ENCODE measurements around the gene RANBP17.
"Not testable (repeated sequence)": the region's sequence is repeated elsewhere in the genome, so short reads cannot be mapped to it uniquely, and the experiment has no call there.

The RANBP17 gene

DNA sequence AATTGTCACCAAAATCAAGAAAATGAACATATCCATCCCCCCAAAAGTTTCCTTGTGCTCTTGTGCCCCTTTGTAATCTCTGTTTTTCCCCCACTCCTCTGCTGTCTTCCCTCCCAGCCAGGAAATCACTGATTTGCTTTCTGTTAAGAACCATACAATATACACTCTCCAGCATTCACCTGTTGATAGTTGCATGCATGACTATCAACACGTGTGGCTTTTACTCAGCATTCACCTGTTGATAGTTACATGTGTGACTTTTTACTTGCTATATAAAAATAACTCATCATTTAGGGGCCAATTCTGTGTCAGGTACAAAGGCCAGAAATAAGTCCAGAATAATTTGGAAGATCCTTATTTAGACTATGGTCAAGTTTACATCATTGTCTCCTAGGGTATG, 6.0 kb downstream of the RANBP17 start:
- no peak for DNase-seq (ENCODE audit: low spot score)

GRCh38 chr5:170870390-170870789, 8.6 kb downstream of the RANBP17 start:
- not testable (repeated sequence) for DNase-seq (ENCODE audit: low spot score)

- no peak for DNase-seq (ENCODE audit: low spot score)
Observed at GRCh38 chr5:170874017-170874416, 12.2 kb downstream of the RANBP17 start.

GRCh38 chr5:170875811-170876210, 14.0 kb downstream of the RANBP17 start:
- no peak for DNase-seq (ENCODE audit: low spot score)

DNA sequence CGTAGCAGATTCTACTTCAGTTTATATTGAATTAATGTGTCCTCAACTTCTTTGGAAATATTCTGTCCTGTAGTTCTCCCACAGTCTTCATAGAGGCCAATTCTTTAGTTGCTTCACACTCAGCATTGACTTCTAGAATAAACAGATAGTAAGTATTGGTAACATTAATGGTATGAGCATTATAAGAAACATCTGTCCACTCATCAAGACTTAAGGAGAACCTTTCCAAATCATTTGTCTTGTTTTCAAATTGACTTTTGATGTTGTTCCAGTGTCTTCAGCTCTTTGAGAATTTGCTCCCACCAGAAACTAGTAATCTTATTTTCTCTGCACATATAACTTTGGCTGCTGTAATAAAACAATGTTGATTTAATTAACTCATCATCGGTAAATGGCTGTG, 18.3 kb downstream of the RANBP17 start:
- no peak for DNase-seq (ENCODE audit: low spot score)

DNA sequence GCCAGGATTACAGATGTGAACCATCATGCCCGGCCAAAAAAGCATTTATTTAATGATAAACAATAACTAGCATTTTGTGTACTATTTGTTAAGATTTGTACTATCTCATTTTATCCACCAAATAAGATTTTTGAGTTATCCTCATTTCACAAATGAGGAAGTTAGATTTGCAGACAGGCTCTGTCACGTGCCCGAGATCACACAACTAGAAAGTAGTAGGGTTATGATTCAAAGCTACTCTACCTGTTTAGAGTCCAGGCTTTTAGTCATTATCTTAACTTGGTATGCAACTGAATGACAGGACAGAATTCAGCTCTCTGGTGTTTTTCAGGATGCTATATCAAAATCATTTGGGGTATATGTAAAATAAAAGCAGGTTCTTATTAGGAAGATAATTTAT, 20.5 kb downstream of the RANBP17 start:
- no peak for DNase-seq (ENCODE audit: low spot score)

GRCh38 chr5:170885256-170885655, 23.4 kb downstream of the RANBP17 start:
- DNase-seq (ENCODE audit: low spot score): no peak

DNA sequence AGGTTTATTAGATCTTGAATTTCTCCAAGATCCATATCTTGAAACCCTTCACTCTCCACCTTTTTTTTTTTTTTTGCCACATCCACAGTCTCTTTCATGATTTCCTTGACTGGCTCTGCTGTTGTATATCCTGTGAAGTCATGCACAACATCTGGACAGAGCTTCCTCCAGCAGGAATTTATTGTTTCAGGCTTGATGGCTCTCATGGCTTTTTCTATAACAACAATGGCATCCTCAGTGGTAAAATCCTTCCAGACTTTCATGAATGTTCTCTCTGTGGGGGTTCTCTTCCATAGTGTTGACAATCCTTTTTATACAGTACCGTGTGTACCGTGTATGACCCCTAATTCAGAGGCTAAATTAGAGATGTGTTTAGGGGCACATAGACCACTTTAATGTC, 24.0 kb downstream of the RANBP17 start:
- no peak for DNase-seq (ENCODE audit: low spot score)

GRCh38 chr5:170886210-170886894, 24.5 kb downstream of the RANBP17 start:
- DNase-seq (ENCODE audit: low spot score): no peak

GRCh38 chr5:170892196-170892595, 30.4 kb downstream of the RANBP17 start:
- DNase-seq (ENCODE audit: low spot score): no peak

- DNase-seq (ENCODE audit: low spot score): no peak
Observed at GRCh38 chr5:170894665-170895064, 32.8 kb downstream of the RANBP17 start.

GRCh38 chr5:170896779-170897178, 35.0 kb downstream of the RANBP17 start:
- DNase-seq (ENCODE audit: low spot score): no peak

DNA sequence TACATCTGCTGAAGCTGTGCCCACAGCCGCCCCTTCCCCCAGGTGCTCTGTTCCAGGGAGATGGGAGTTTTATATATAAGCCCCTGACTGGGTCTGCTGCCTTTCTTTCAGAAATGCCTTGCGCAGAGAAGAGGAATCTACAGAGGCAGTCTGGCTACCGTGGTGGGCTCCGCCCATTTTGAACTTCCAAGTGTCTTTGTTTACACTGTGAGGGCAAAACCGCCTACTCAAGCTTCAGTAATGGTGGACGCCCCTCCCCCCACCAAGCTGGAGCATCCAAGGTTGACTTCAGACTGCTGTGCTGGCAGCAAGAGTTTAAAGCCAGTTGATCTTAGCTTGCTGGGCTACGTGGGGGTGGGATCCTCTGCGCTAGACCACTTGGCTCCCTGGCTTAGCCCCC, 41.3 kb downstream of the RANBP17 start:
- no peak for DNase-seq (ENCODE audit: low spot score)

DNA sequence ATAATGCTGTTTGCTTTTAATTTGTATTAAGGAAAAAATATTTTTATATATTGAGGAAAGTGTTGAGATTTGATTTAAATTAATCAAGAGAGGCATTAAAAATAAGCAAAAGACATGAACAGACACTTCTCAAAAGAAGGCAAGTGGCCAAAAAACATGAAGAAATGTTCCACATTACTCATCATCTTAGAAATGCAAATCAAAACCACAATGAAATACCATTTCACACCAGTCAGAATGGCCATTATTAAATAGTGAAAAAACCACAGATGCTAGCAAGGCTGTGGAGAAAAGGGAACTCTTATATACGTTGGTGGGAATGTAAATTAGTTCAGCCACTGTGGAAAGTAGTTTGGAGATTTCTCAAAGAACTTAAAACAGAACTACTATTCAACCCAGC, 45.9 kb downstream of the RANBP17 start:
- no peak for DNase-seq (ENCODE audit: low spot score)

DNA sequence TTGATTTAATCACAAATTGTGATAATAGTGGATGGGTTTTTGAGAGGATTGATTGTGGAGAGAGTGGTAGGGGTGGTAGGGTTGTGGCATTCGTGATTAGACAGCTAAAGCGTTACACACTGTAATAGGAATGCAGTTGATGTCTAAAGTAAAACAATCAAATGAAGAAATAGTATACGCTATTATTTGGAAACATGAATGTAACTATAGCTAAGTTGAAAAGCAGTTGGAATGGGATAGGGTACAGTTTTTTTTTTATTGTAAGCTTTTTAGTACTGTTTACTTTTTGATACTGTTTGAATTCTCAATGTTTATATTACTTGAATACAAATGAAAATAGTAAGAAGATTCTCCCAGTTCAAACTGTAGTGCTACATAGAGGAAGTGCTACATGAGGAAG, 51.8 kb downstream of the RANBP17 start:
- DNase-seq (ENCODE audit: low spot score): no peak

GRCh38 chr5:170917113-170917512, 55.3 kb downstream of the RANBP17 start:
- no peak for DNase-seq (ENCODE audit: low spot score)

DNA sequence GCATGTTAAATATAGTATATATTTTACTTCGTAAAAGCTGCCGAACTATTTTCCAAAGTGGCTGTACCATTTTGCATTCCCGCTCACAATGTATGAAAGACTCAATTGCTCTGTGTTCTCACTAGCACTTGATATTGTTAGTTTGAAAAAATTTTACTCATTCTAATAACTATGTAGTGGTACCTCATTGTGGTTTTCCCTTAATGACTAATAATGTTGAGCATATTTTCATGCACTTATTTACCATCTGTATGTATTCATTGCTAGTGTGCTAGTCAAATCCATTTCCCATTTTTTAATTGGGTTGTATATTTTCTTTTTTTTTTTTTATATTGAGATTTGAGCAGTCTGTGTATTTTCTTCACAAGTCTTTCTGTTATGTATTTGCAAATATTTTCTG, 58.4 kb downstream of the RANBP17 start:
- no peak for DNase-seq (ENCODE audit: low spot score)

DNA sequence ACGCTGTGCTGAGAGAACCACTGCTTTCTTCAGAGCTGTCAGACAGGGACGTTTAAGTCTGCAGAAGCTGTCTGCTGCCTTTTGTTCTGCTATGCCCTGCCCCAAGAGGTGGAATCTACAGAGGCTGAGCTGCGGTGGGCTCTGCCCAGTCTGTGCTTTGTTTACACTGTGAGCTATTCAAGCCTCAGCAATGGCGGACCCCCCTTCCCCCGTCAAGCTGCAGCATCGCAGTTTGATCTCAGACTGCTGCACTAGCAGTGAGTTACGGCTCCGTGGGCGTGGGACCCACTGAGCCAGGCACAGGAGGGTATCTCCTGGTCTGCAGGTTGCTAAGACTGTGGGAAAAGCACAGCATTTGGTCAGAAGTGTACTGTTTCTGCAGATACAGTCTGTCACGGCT, 60.5 kb downstream of the RANBP17 start:
- not testable (repeated sequence) for DNase-seq (ENCODE audit: low spot score)

- DNase-seq (ENCODE audit: low spot score): no peak
Observed at GRCh38 chr5:170923910-170924620, 62.2 kb downstream of the RANBP17 start.

DNA sequence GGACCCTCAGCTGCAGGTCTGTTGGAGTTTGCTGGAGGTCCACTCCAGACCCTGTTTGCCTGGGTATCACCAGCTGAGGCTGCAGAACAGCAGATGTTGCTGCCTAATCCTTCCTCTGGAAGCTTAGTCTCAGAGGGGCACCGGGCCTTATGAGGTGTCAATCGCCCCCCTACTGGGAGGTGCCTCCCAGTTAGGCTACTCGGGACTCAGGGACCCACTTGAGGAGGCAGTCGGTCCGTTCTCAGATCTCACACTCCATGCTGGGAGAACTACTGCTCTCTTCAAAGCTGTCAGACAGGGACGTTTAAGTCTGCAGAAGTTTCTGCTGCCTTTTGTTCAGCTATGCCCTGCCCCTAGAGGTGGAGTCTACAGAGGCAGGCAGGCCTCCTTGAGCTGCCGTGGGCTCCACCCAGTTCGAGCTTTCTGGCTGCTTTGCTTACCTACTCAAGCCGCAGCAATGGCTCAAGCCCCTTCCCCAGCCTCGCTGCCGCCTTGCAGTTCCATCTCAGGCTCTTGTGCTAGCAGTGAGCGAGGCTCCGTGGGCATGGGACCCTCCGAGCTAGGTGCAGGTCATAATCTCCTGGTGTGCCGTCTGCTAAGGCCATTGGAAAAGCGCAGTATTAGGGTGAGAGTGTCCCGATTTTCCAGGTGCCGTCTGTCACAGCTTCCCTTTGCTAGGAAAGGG, 73.9 kb downstream of the RANBP17 start:
- not testable (repeated sequence) for DNase-seq (ENCODE audit: low spot score)

DNA sequence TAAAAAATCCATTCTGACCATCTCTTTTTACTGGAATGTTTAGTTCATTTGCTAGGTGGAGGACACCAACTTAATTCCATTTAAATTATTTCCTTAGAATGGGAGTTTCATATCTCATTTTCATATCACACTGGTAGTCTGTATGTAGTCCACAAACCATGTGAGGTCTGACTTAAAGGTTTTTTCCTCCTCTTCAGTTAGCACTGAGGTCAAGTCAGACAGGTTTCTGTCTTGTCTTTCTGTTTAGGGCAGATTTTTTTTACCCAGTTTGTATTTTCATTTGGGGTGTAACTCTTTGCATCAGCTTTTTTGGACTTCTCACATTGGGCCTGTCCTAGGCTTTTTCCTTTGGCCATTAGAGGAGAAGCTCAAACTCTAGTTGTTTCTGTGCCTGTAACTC, 75.3 kb downstream of the RANBP17 start:
- no peak for DNase-seq (ENCODE audit: low spot score)

DNA sequence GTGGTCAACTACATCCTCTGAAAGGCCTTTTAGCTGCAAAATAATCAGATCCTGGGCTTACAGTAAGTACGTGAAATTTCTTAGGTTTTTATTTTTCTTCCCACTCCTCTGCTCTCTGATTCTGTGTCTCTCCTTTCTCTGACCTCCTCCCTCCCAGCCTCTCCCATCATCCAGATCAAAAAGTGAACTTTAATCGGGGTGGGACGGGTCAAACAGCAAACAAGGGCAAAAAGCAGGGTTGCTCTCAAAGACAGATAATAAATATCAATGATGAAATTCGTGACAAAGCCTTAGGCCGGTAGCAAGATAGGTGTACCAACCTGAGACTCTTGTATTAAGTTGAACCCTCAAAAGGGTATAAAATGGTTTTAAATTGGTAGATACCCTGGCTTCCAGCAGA, 76.1 kb downstream of the RANBP17 start:
- no peak for DNase-seq (ENCODE audit: low spot score)

- DNase-seq (ENCODE audit: low spot score): no peak
Observed at GRCh38 chr5:170939178-170939577, 77.4 kb downstream of the RANBP17 start.
